Large intestine (tissue), 3 donors: ENCODE measurements around the gene RDH11. TPM values are rescaled to one million over a fixed set of nuclear protein-coding genes. Genes with fewer than 3 reads are reported as not detected.

Source experiments
- DNase-seq, 2 donors: peaks; one replicate each; pipeline versions ENCODE4 v3.0.0 to v3.0.0-alpha.2; 2013
- H3K27ac ChIP-seq: one replicate; pipeline ENCODE4 v1.5.1; 2013; ENCODE audit warnings: low read length
- H3K27me3 ChIP-seq: 2 replicates; pipeline ENCODE4 v1.6.1; 2013; ENCODE audit warnings: low read length; ENCODE audit not compliant: control insufficient read depth, insufficient read depth
- H3K36me3 ChIP-seq: 2 replicates; pipeline ENCODE4 v1.6.1; 2013; ENCODE audit warnings: low read length; ENCODE audit not compliant: control insufficient read depth, insufficient read depth
- H3K4me1 ChIP-seq: one replicate; pipeline ENCODE4 v1.6.1; 2013; ENCODE audit warnings: low read length; ENCODE audit not compliant: control insufficient read depth, insufficient read depth
- H3K4me3 ChIP-seq: one replicate; pipeline ENCODE4 v1.5.1; 2013; ENCODE audit warnings: low read length
- H3K9me3 ChIP-seq: one replicate; pipeline ENCODE4 v1.6.1; 2013; ENCODE audit warnings: mild to moderate bottlenecking, low read depth, low read length, moderate library complexity; ENCODE audit not compliant: control insufficient read depth
- WGBS: methylation state at CpG from one replicate; pipeline ENCODE4 v1.1.5; 2013; ENCODE audit warnings: low lambda C conversion rate; ENCODE audit not compliant: insufficient coverage; 5-methylcytosine and 5-hydroxymethylcytosine counted together
- polyA plus RNA-seq: library from polyadenylated mRNA; unstranded; fragments of 120-200 nt; gene quantifications from one replicate; pipeline ENCODE4 v1.2.1, GENCODE V29; 2013

Gene RDH11
- polyA plus RNA-seq, 1 donor, result 44.0 TPM

DNA sequence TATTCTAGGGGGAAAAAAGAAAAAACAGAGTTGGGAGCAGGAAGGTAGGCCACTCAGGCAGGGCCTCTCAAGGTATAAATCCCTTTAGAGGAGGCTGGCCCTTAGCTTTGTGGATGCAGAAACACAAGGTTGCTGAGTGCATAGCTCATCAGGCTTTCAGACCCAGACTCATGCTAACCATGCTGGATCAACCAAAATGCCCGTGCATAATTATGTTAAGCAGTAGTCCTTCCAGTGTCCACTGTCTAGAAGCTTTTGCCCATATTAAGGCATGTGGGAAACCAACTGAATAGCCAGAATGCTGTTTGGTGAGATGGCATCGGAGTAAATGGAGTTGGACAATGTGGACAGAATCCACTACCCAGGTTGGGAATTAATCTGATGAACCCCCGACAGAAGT, 56.9 kb downstream of the RDH11 start:
- peaks cover 14% of the 10 kb centered on the region for H3K4me1 ChIP-seq
- no peaks in the 10 kb centered on the region for H3K9me3 ChIP-seq
- no peak overlapping the region for H3K27ac ChIP-seq
- H3K27me3 ChIP-seq, result no peaks in the 10 kb centered on the region
- no CpG with 5 or more reads among the region's 3 CpGs for WGBS
- DNase-seq, result no peak
- H3K4me3 ChIP-seq, result no peak overlapping the region
- H3K36me3 ChIP-seq, result no peaks in the 10 kb centered on the region

GRCh38 chr14:67636361-67636919, 59.1 kb downstream of the RDH11 start:
- WGBS, result 0% methylated on average over 1 of the region's 3 CpGs
- Histone ChIP-seq H3K4me1 (peaks cover 5% of the 10 kb centered on the region), H3K27me3 (no peaks in the 10 kb centered on the region), H3K9me3 (no peaks in the 10 kb centered on the region), H3K36me3 (no peaks in the 10 kb centered on the region), H3K4me3 (no peak overlapping the region), H3K27ac (no peak overlapping the region)
- peak; percentile 35 to 72 for DNase-seq

- Histone ChIP-seq H3K4me1 (peaks cover 4% of the 10 kb centered on the region), H3K9me3 (no peaks in the 10 kb centered on the region), H3K36me3 (no peaks in the 10 kb centered on the region), H3K27me3 (no peaks in the 10 kb centered on the region), H3K4me3 (no peak overlapping the region), H3K27ac (no peak overlapping the region)
- WGBS, result no CpG with 5 or more reads among the region's 5 CpGs
- no peak for DNase-seq
Observed at GRCh38 chr14:67633451-67634147, 62.0 kb downstream of the RDH11 start.

- no peak overlapping the region for H3K4me3 ChIP-seq
- no CpG with 5 or more reads among the region's 5 CpGs for WGBS
- no peaks in the 10 kb centered on the region for H3K9me3 ChIP-seq
- no peaks in the 10 kb centered on the region for H3K36me3 ChIP-seq
- no peaks in the 10 kb centered on the region for H3K27me3 ChIP-seq
- peaks cover under 1% of the 10 kb centered on the region for H3K4me1 ChIP-seq
- DNase-seq, result no peak
- H3K27ac ChIP-seq, result no peak overlapping the region
Observed at GRCh38 chr14:67630938-67631337, 64.6 kb downstream of the RDH11 start.

- H3K27me3 ChIP-seq, result no peaks in the 10 kb centered on the region
- DNase-seq, result no peak
- 100% methylated on average over 1 of the region's 4 CpGs for WGBS
- no peaks in the 10 kb centered on the region for H3K36me3 ChIP-seq
- H3K27ac ChIP-seq, result no peak overlapping the region
- no peaks in the 10 kb centered on the region for H3K4me1 ChIP-seq
- H3K9me3 ChIP-seq, result no peaks in the 10 kb centered on the region
- H3K4me3 ChIP-seq, result no peak overlapping the region
Observed at GRCh38 chr14:67630186-67630585, 65.4 kb downstream of the RDH11 start.

DNA sequence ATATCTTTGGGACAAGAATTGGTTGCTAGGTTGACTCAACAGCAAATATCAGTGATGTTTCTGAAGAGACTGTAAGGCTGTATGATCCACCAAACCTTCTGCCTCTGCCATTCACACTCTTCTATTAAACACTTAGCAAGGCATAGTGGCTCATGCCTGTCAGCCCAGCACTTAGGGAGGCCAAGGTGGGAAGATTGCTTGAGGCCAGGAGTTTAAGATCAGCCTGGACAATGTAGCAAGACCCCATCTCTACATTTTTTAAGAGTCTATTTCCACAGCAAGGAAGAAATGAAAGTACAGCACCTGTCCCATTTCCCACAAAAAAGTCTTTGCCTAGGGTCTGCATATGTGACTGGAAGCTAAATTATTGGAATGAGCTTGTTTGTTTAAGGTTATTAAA, 68.0 kb downstream of the RDH11 start:
- H3K9me3 ChIP-seq, result no peaks in the 10 kb centered on the region
- H3K4me1 ChIP-seq, result no peaks in the 10 kb centered on the region
- no peak for DNase-seq
- H3K27ac ChIP-seq, result no peak overlapping the region
- H3K4me3 ChIP-seq, result no peak overlapping the region
- H3K27me3 ChIP-seq, result no peaks in the 10 kb centered on the region
- H3K36me3 ChIP-seq, result no peaks in the 10 kb centered on the region

Other genes starting within 250 kb of the RDH11 start
- gene TMEM229B, start 207.0 kb downstream of the RDH11 start, polyA plus RNA-seq, result 11.9 TPM
- gene PLEKHH1, start 162.5 kb downstream of the RDH11 start, polyA plus RNA-seq, result 110 TPM
- gene PIGH, start 95.5 kb downstream of the RDH11 start, polyA plus RNA-seq, result 51.4 TPM
- 4.0 TPM for gene ARG2, start 75.8 kb downstream of the RDH11 start, polyA plus RNA-seq
- gene VTI1B, start 21.1 kb downstream of the RDH11 start, polyA plus RNA-seq, result 78.4 TPM
- 0.88 TPM for gene RDH12, start 6.1 kb upstream of the RDH11 start, polyA plus RNA-seq
- gene ZFYVE26, start 120.8 kb upstream of the RDH11 start, polyA plus RNA-seq, result 24.9 TPM
- gene RAD51B, start 124.0 kb upstream of the RDH11 start, polyA plus RNA-seq, result 6.4 TPM